ENCODE measurements around the gene LYST.
"Not testable (repeated sequence)": the region's sequence is repeated elsewhere in the genome, so short reads cannot be mapped to it uniquely, and the experiment has no call there.

The LYST gene

GRCh38 chr1:235643837-235644692 lies 222.6 kb downstream of the LYST start:
- no peak for DNase-seq (ENCODE audit: low read depth)
- no peak overlapping the region for H3K4me3 ChIP-seq (ENCODE audit: control insufficient read depth, low read depth, low read length)
- no peak for TF ChIP-seq CTCF (IDR thresholded peaks at IDR 0.05; ENCODE audit: control insufficient read depth, insufficient read depth, low read depth, low read length, missing control alignments)

- no peak for TF ChIP-seq CTCF (IDR thresholded peaks at IDR 0.05; ENCODE audit: control insufficient read depth, insufficient read depth, low read depth, low read length, missing control alignments)
- H3K4me3 ChIP-seq (ENCODE audit: control insufficient read depth, low read depth, low read length) = no peak overlapping the region
- DNase-seq (ENCODE audit: low read depth) = no peak
Observed at GRCh38 chr1:235642943-235643371, 223.7 kb downstream of the LYST start.

- no peak for DNase-seq (ENCODE audit: low read depth)
- no peak for TF ChIP-seq CTCF (IDR thresholded peaks at IDR 0.05; ENCODE audit: control insufficient read depth, insufficient read depth, low read depth, low read length, missing control alignments)
- H3K4me3 ChIP-seq (ENCODE audit: control insufficient read depth, low read depth, low read length) = no peak overlapping the region
Observed at GRCh38 chr1:235642011-235642942, 224.4 kb downstream of the LYST start.

- no peak for TF ChIP-seq CTCF (IDR thresholded peaks at IDR 0.05; ENCODE audit: control insufficient read depth, insufficient read depth, low read depth, low read length, missing control alignments)
- DNase-seq (ENCODE audit: low read depth) = no peak
Observed at GRCh38 chr1:235640580-235640979, 226.1 kb downstream of the LYST start.

GRCh38 chr1:235639226-235640205 lies 227.2 kb downstream of the LYST start:
- H3K4me3 ChIP-seq (ENCODE audit: control insufficient read depth, low read depth, low read length) = no peak overlapping the region
- no peak for DNase-seq (ENCODE audit: low read depth)
- TF ChIP-seq CTCF (IDR thresholded peaks at IDR 0.05; ENCODE audit: control insufficient read depth, insufficient read depth, low read depth, low read length, missing control alignments) = no peak

More at GRCh38 chr1:235640580-235640979, 226.1 kb downstream of the LYST start:
- H3K4me3 ChIP-seq (ENCODE audit: control insufficient read depth, low read depth, low read length) = no peak overlapping the region

GRCh38 chr1:235638612-235639011 lies 228.1 kb downstream of the LYST start:
- not testable (repeated sequence) for DNase-seq (ENCODE audit: low read depth); H3K4me3 ChIP-seq (ENCODE audit: control insufficient read depth, low read depth, low read length)
